IMR-90 (cell line): ENCODE measurements around the gene RUNX1. TPM values are rescaled to one million over a fixed set of nuclear protein-coding genes. Genes with fewer than 3 reads are reported as not detected.

Source experiments
- ATAC-seq: fragments of 200-7000 bp; cut with Tn5 transposase; 2 replicates; pipeline ENCODE4 v1.9.1; 2020; ENCODE audit warnings: low read depth, mild to moderate bottlenecking, moderate library complexity
- BruUV-seq: library from RNA; stranded (reverse); fragments of 400-500 nt; replicated peaks from 2 replicates; lab custom pipeline; 2021; lab: Mats Ljungman, UMichigan
- CTCF ChIA-PET: fragments of 300-600 bp; formaldehyde crosslinking; extraction: SDS; loops from one replicate; lab custom pipeline; 2021; ENCODE audit warnings: antibody characterized with exemption; lab: Yijun Ruan, JAX
- POLR2A ChIA-PET: fragments of 300-600 bp; sonication (Branson Sonifier 250); formaldehyde crosslinking; loops from one replicate; lab custom pipeline; 2022; ENCODE audit warnings: antibody characterized with exemption; ENCODE audit not compliant: unreplicated experiment; lab: Charles Lee
- DNase-seq: peaks from one replicate; pipeline ENCODE4 v3.0.0; 2013
- H2AFZ ChIP-seq: replicated peaks from 2 replicates; pipeline ENCODE3; 2013; ENCODE audit warnings: low read length, mild to moderate bottlenecking; ENCODE audit not compliant: poor library complexity
- H2AK5ac ChIP-seq: 2 replicates; pipeline ENCODE4 v1.6.1; 2013; ENCODE audit warnings: low read depth, low read length, inconsistent platforms
- H2AK9ac ChIP-seq: replicated peaks from 2 replicates; pipeline ENCODE3; 2013; ENCODE audit warnings: mild to moderate bottlenecking, low read depth, low read length, moderate library complexity; ENCODE audit not compliant: poor library complexity
- H2BK120ac ChIP-seq: 2 replicates; pipeline ENCODE4 v1.6.1; 2013; ENCODE audit warnings: low read depth, low read length, inconsistent platforms
- H2BK15ac ChIP-seq: 3 replicates; pipeline ENCODE4 v1.6.1; 2013; ENCODE audit warnings: low read depth, low read length, inconsistent platforms
- H2BK20ac ChIP-seq: 2 replicates; pipeline ENCODE4 v1.6.1; 2013; ENCODE audit warnings: low read depth, mild to moderate bottlenecking, inconsistent platforms, low read length, moderate library complexity
- H2BK5ac ChIP-seq: 2 replicates; pipeline ENCODE4 v1.6.1; 2013; ENCODE audit warnings: mild to moderate bottlenecking, low read depth, low read length, inconsistent platforms; ENCODE audit not compliant: poor library complexity, severe bottlenecking
- H3K14ac ChIP-seq: replicated peaks from 2 replicates; pipeline ENCODE4 v1.6.1; 2013; ENCODE audit warnings: low read depth, low read length, inconsistent platforms
- H3K18ac ChIP-seq: 2 replicates; pipeline ENCODE4 v1.6.1; 2013; ENCODE audit warnings: low read depth, low read length, control low read depth
- H3K23ac ChIP-seq: 2 replicates; pipeline ENCODE4 v1.6.1; 2013; ENCODE audit warnings: low read depth, low read length, inconsistent platforms
- H3K27ac ChIP-seq: 2 replicates; pipeline ENCODE4 v1.5.1; 2013; ENCODE audit warnings: mild to moderate bottlenecking, control low read depth, low read length; ENCODE audit not compliant: insufficient read depth
- H3K27me3 ChIP-seq: 2 replicates; pipeline ENCODE4 v1.6.1; 2013; ENCODE audit warnings: low read length; ENCODE audit not compliant: control insufficient read depth, insufficient read depth
- H3K36me3 ChIP-seq: 2 replicates; pipeline ENCODE4 v1.6.1; 2013; ENCODE audit warnings: low read length, mixed read lengths; ENCODE audit not compliant: control insufficient read depth, insufficient read depth
- H3K4ac ChIP-seq: 2 replicates; pipeline ENCODE4 v1.6.1; 2013; ENCODE audit warnings: low read depth, low read length, inconsistent platforms
- H3K4me1 ChIP-seq: 2 replicates; pipeline ENCODE4 v1.6.1; 2013; ENCODE audit warnings: low read length, mixed read lengths; ENCODE audit not compliant: control insufficient read depth, insufficient read depth
- H3K4me2 ChIP-seq: 2 replicates; pipeline ENCODE4 v1.6.1; 2013; ENCODE audit warnings: low read depth, mild to moderate bottlenecking, control low read depth, low read length, moderate library complexity
- H3K4me3 ChIP-seq: 2 replicates; pipeline ENCODE4 v1.5.1; 2013; ENCODE audit warnings: low read depth, mild to moderate bottlenecking, control low read depth, low read length, moderate library complexity; ENCODE audit not compliant: insufficient read depth
- H3K56ac ChIP-seq: 2 replicates; pipeline ENCODE4 v1.6.1; 2013; ENCODE audit warnings: low read length, inconsistent platforms; ENCODE audit not compliant: insufficient read depth; ENCODE audit errors: extremely low read depth
- H3K79me1 ChIP-seq, 2 experiments: 2 replicates each; pipeline ENCODE4 v1.6.1; 2013; ENCODE audit warnings: low read length in 2 of 2, inconsistent platforms in 1 of 2, low read depth in 1 of 2
- H3K9ac ChIP-seq: 2 replicates; pipeline ENCODE4 v1.6.1; 2013; ENCODE audit warnings: low read depth, low read length, control low read depth
- H3K9me1 ChIP-seq: 2 replicates; pipeline ENCODE4 v1.6.1; 2013; ENCODE audit warnings: low read length, inconsistent platforms; ENCODE audit not compliant: insufficient read depth
- H3K9me3 ChIP-seq: 2 replicates; pipeline ENCODE4 v1.6.1; 2013; ENCODE audit warnings: low read length; ENCODE audit not compliant: control insufficient read depth, insufficient read depth
- H4K20me1 ChIP-seq: 2 replicates; pipeline ENCODE4 v1.6.1; 2013; ENCODE audit warnings: low read length, inconsistent platforms; ENCODE audit not compliant: insufficient read depth
- H4K5ac ChIP-seq: 2 replicates; pipeline ENCODE4 v1.6.1; 2013; ENCODE audit warnings: mild to moderate bottlenecking, low read depth, low read length, control low read depth
- H4K8ac ChIP-seq, 2 experiments: 2 replicates each; pipeline ENCODE4 v1.6.1; 2013; ENCODE audit warnings: low read depth in 2 of 2, low read length in 2 of 2, control low read depth in 1 of 2, inconsistent platforms in 1 of 2
- H4K91ac ChIP-seq: 2 replicates; pipeline ENCODE4 v1.6.1; 2013; ENCODE audit warnings: low read depth, low read length, inconsistent platforms; ENCODE audit not compliant: insufficient read depth
- BHLHE40 ChIP-seq: fragments of 150-350 bp; IDR thresholded peaks from 2 replicates; pipeline ENCODE4 v1.6.1; 2016; ENCODE audit warnings: mild to moderate bottlenecking, low read depth, low read length
- CHD1 ChIP-seq: IDR thresholded peaks from 2 replicates; pipeline ENCODE4 v1.6.1; 2012; ENCODE audit warnings: low read depth, low read length, improper control_type of control experiment
- CTCF ChIP-seq: conservative IDR thresholded peaks from 2 replicates; pipeline ENCODE4 v1.5.1; 2012; ENCODE audit warnings: mild to moderate bottlenecking, low read depth, low read length, improper control_type of control experiment
- FOS ChIP-seq: fragments of 150-350 bp; IDR thresholded peaks from 2 replicates; pipeline ENCODE4 v1.6.1; 2016; ENCODE audit warnings: low read depth, low read length
- MAFK ChIP-seq: IDR thresholded peaks from 2 replicates; pipeline ENCODE4 v1.6.1; 2012; ENCODE audit warnings: low read depth, low read length, improper control_type of control experiment
- MAZ ChIP-seq: IDR thresholded peaks from 2 replicates; pipeline ENCODE4 v1.6.1; 2012; ENCODE audit warnings: low read depth, mild to moderate bottlenecking, low read length, improper control_type of control experiment, moderate library complexity, borderline replicate concordance
- MXI1 ChIP-seq: IDR thresholded peaks from 2 replicates; pipeline ENCODE4 v1.6.1; 2012; ENCODE audit warnings: low read depth, mild to moderate bottlenecking, low read length, moderate library complexity, borderline replicate concordance
- POLR2A ChIP-seq: IDR thresholded peaks from 2 replicates; pipeline ENCODE4 v1.6.1; 2012; ENCODE audit warnings: mild to moderate bottlenecking, low read depth, low read length
- RCOR1 ChIP-seq: IDR thresholded peaks from 2 replicates; pipeline ENCODE4 v1.6.1; 2012; ENCODE audit warnings: mild to moderate bottlenecking, low read length, improper control_type of control experiment; ENCODE audit not compliant: insufficient replicate concordance
- RFX5 ChIP-seq: IDR thresholded peaks from 2 replicates; pipeline ENCODE4 v1.8.0; 2012; ENCODE audit warnings: low read depth, mild to moderate bottlenecking, low read length, moderate library complexity
- SMC3 ChIP-seq: fragments of 150-350 bp; IDR thresholded peaks from 2 replicates; pipeline ENCODE4 v1.6.1; 2016; ENCODE audit warnings: low read depth, mild to moderate bottlenecking, antibody characterized with exemption, low read length, moderate library complexity
- WGBS, 2 experiments: methylation state at CpG; one replicate each; pipeline versions ENCODE4 v1.1.5 to v1.1.7; 2013; ENCODE audit warnings: missing lambda C conversion rate in 2 of 2; ENCODE audit not compliant: insufficient read length in 1 of 2; ENCODE audit errors: extremely low coverage in 2 of 2; 5-methylcytosine and 5-hydroxymethylcytosine counted together
- dilution Hi-C: fragments of 300-500 bp; cut with HindIII; formaldehyde crosslinking; loops from one replicate; pipeline ENCODE4 v1.14.3; 2018; ENCODE audit warnings: low sequenced_read_pairs; ENCODE audit not compliant: unreplicated experiment
- in situ Hi-C: fragments of 300-500 bp; cut with MboI; formaldehyde crosslinking; loops from 3 replicates; pipeline ENCODE4 v1.14.3; 2019; ENCODE audit warnings: low sequenced_read_pairs, inconsistent platforms, mixed read lengths
- intact Hi-C: fragments of 100-400 bp; cut with micrococcal nuclease; formaldehyde crosslinking; loops from 2 replicates; pipeline ENCODE4 v1.10.0; 2022
- polyA plus RNA-seq, 3 experiments: library from polyadenylated mRNA; depleted of rRNA; stranded (reverse); fragments of >200 nt; gene quantifications; 2 replicates each; pipeline ENCODE4 v1.2.3, GENCODE V29; 2012; ENCODE audit warnings: low replicate concordance in 1 of 3
- total RNA-seq: library from RNA; depleted of rRNA; stranded (reverse); fragments of >200 nt; gene quantifications from 2 replicates; pipeline ENCODE4 v1.2.3, GENCODE V29; 2012

RUNX1 gene
- total and polyA plus RNA-seq, 2 of the 4 experiments (the other 2 are of a cell fraction) = 34.5 to 56.5 TPM

- H3K23ac ChIP-seq = no peak overlapping the region
- no peak for DNase-seq
- ChIA-PET CTCF (no interaction called here), POLR2A (no interaction called here)
- H2BK20ac ChIP-seq = no peak overlapping the region
- no peak for ATAC-seq
- no peak overlapping the region for H3K9ac ChIP-seq
- peaks cover 52% of the 10 kb centered on the region; the same call in 1 of the 2 replicates for H4K20me1 ChIP-seq
- peaks cover 5% of the 10 kb centered on the region; the same call in 1 of the 2 replicates for H3K4me1 ChIP-seq
- H3K27ac ChIP-seq = no peak overlapping the region
- no peak overlapping the region for H2BK5ac ChIP-seq
- H2AFZ ChIP-seq = no peak overlapping the region
- H4K8ac ChIP-seq = peak overlapping the region in 1 of 2 experiments; percentile 49; a peak in 1 of 4 replicates
- H3K79me1 ChIP-seq = peaks cover 65 to 93% of the 10 kb centered on the region in 2 experiments
- H3K36me3 ChIP-seq = peaks cover 61% of the 10 kb centered on the region
- no peak overlapping the region for H2BK120ac ChIP-seq
- no peak overlapping the region for H2AK5ac ChIP-seq
- no peak overlapping the region for H3K18ac ChIP-seq
- H3K9me1 ChIP-seq = peaks cover 46% of the 10 kb centered on the region
- H3K56ac ChIP-seq = no peak overlapping the region
- H3K14ac ChIP-seq = no peak overlapping the region
- in situ Hi-C loops (no loop called here), intact Hi-C loops (no loop called here), dilution Hi-C loops (no loop called here)
- TF ChIP-seq RCOR1 (no peak), CHD1 (no peak), SMC3 (no peak), RFX5 (no peak), MXI1 (no peak), BHLHE40 (no peak), POLR2A (no peak), CTCF (no peak), FOS (no peak), MAFK (no peak), MAZ (no peak)
- H3K27me3 ChIP-seq = no peaks in the 10 kb centered on the region
- H3K4ac ChIP-seq = no peak overlapping the region
- H3K4me2 ChIP-seq = no peak overlapping the region
- WGBS, 2 experiments = no CpG with 5 or more reads among the region's 1 CpG
- H3K9me3 ChIP-seq = no peaks in the 10 kb centered on the region
- no peak overlapping the region for H3K4me3 ChIP-seq
- no peak overlapping the region for H4K91ac ChIP-seq
- no peak overlapping the region for H4K5ac ChIP-seq
- H2AK9ac ChIP-seq = no peak overlapping the region
- no peak overlapping the region for H2BK15ac ChIP-seq
- no TSS peak for BruUV-seq
These were observed 224.8 kb downstream of the RUNX1 start for GRCh38 chr21:34824314-34824713.
